SH-SY5Y (cell line): ENCODE measurements around the gene CIPC.

Experiments used
- GATA2 ChIP-seq: IDR thresholded peaks from 2 replicates; pipeline ENCODE4 v1.6.1; 2011; ENCODE audit warnings: mild to moderate bottlenecking, low read depth, low read length
- GATA3 ChIP-seq: IDR thresholded peaks from 2 replicates; pipeline ENCODE4 v1.6.1; 2011; ENCODE audit warnings: low read depth, mild to moderate bottlenecking, low read length, moderate library complexity

The CIPC gene

GRCh38 chr14:77123381-77124325 is 25.6 kb downstream of the CIPC start:
- TF ChIP-seq GATA3 = no peak
- TF ChIP-seq GATA2 = no peak

- TF ChIP-seq GATA3 (no peak), GATA2 (no peak)
Observed at GRCh38 chr14:77124345-77125280, 26.6 kb downstream of the CIPC start.

- TF ChIP-seq GATA2 = no peak
- TF ChIP-seq GATA3 = no peak
Observed at GRCh38 chr14:77125281-77125801, 27.3 kb downstream of the CIPC start.

- TF ChIP-seq GATA2 = no peak
- no peak for TF ChIP-seq GATA3
Observed at GRCh38 chr14:77125823-77126325, 27.8 kb downstream of the CIPC start.

- TF ChIP-seq GATA3 = no peak
- no peak for TF ChIP-seq GATA2
Observed at GRCh38 chr14:77126461-77126990, 28.5 kb downstream of the CIPC start.

- TF ChIP-seq GATA3 (no peak), GATA2 (no peak)
Observed at GRCh38 chr14:77128414-77128891, 30.4 kb downstream of the CIPC start.

- TF ChIP-seq GATA3 (no peak), GATA2 (no peak)
Observed at GRCh38 chr14:77130386-77130785, 32.3 kb downstream of the CIPC start.

- TF ChIP-seq GATA2 (no peak), GATA3 (no peak)
Observed at GRCh38 chr14:77131206-77131605, 33.1 kb downstream of the CIPC start.

GRCh38 chr14:77131871-77132486 is 33.9 kb downstream of the CIPC start:
- TF ChIP-seq GATA3 (no peak), GATA2 (no peak)

- TF ChIP-seq GATA3 (no peak), GATA2 (no peak)
Observed at GRCh38 chr14:77133720-77134338, 35.8 kb downstream of the CIPC start.

- TF ChIP-seq GATA2 (no peak), GATA3 (no peak)
Observed at GRCh38 chr14:77139022-77139421, 41.0 kb downstream of the CIPC start.

- TF ChIP-seq GATA3 (no peak), GATA2 (no peak)
Observed at GRCh38 chr14:77139540-77140358, 41.7 kb downstream of the CIPC start.
